Prostate gland (tissue), 2 donors: ENCODE results near the gene CLGN. TPM values are rescaled to one million over a fixed set of nuclear protein-coding genes. Genes with fewer than 3 reads are reported as not detected.
A peak's percentile ranks its signal among the peaks of the same experiment; 100 is the strongest.

Experiments used
- DNase-seq: peaks from one replicate; pipeline ENCODE4 v3.0.0-alpha.2; 2019; ENCODE audit warnings: low spot score
- H3K27ac ChIP-seq, 2 donors: fragments of 200-600 bp; sonication (generic); 2 replicates each; pipeline ENCODE4 v1.5.1; 2017 to 2019
- H3K27me3 ChIP-seq: fragments of 200-600 bp; sonication (generic); replicated peaks from 2 replicates; pipeline ENCODE4 v1.5.1; 2019; ENCODE audit not compliant: insufficient read depth
- H3K36me3 ChIP-seq, 2 donors: fragments of 200-600 bp; sonication (generic); 1 replicate in 1 of 2; 2 replicates in 1 of 2; pipeline versions ENCODE4 v1.5.1 to v1.8.1; 2017 to 2019
- H3K4me1 ChIP-seq: fragments of 200-600 bp; sonication (generic); replicated peaks from 2 replicates; pipeline ENCODE4 v1.5.1; 2019
- H3K4me3 ChIP-seq, 2 donors: fragments of 200-600 bp; sonication (generic); 2 replicates each; pipeline ENCODE4 v1.5.1; 2017 to 2019
- H3K9me3 ChIP-seq: fragments of 200-600 bp; sonication (generic); 2 replicates; pipeline ENCODE4 v1.5.1; 2017
- CTCF ChIP-seq, 4 experiments: fragments of 200-600 bp in 2 of 4; fragments of 450-650 bp in 2 of 4; sonication (generic) in 2 of 4; IDR thresholded peaks; 1 replicate in 3 of 4; 2 replicates in 1 of 4; pipeline ENCODE4 v1.5.1; 2016 to 2019; ENCODE audit warnings: antibody characterized with exemption in 4 of 4, mild to moderate bottlenecking in 2 of 4, moderate library complexity in 2 of 4
- POLR2A ChIP-seq: fragments of 450-650 bp; IDR thresholded peaks from one replicate; pipeline ENCODE4 v1.6.1; 2016; ENCODE audit warnings: antibody characterized with exemption, mild to moderate bottlenecking
- POLR2AphosphoS5 ChIP-seq: sonication (generic); formaldehyde crosslinking; IDR thresholded peaks from one replicate; pipeline ENCODE4 v1.6.1; 2017; ENCODE audit warnings: antibody characterized with exemption
- WGBS: methylation state at CpG from one replicate; pipeline ENCODE4 v1.1.5; 2018; 5-methylcytosine and 5-hydroxymethylcytosine counted together
- intact Hi-C: fragments of 100-400 bp; cut with DNase I; formaldehyde crosslinking; loops from one replicate; pipeline ENCODE4 v1.14.2; 2022
- total RNA-seq, 2 donors: library from RNA; depleted of rRNA; stranded (reverse); fragments of >200 nt; gene quantifications; one replicate each; pipeline ENCODE4 v1.1.0, GENCODE V29; 2016

The CLGN gene
- total RNA-seq, result 10 to 100 TPM; 20.7 to 42.1 TPM

GRCh38 chr4:140427106-140427918 is at the start of gene CLGN:
Gene CLGN (minus strand): TSS chr4:140427648. CDS start chr4:140413078, 14,570 bp downstream.
- Histone ChIP-seq H3K27ac (peak within 1 kb of the TSS; percentile 53 to 76), H3K36me3 (no peaks in the 10 kb centered on the region), H3K9me3 (no peaks in the 10 kb centered on the region), H3K27me3 (no peaks in the 10 kb centered on the region), H3K4me3 (peak within 1 kb of the TSS; percentile 47 to 54), H3K4me1 (no peaks in the 10 kb centered on the region)
- peak; percentile 69 for DNase-seq
- TF ChIP-seq POLR2AphosphoS5, result no peak
- peak in 3 of 4 experiments; percentile 41 to 54 (median 45) for TF ChIP-seq CTCF (IDR thresholded peaks at IDR 0.05)
- intact Hi-C loops, result no loop called here
- under 1% methylated on average over 59 of the region's 73 CpGs for WGBS

GRCh38 chr4:140472156-140472555 is 44.7 kb upstream of the CLGN start:
- Histone ChIP-seq H3K36me3 (no peaks in the 10 kb centered on the region), H3K27ac (no peak overlapping the region), H3K4me1 (no peaks in the 10 kb centered on the region), H3K9me3 (no peaks in the 10 kb centered on the region), H3K4me3 (no peak overlapping the region), H3K27me3 (no peaks in the 10 kb centered on the region)
- no peak for DNase-seq
- TF ChIP-seq POLR2AphosphoS5 (no peak), POLR2A (no peak), CTCF (IDR thresholded peaks at IDR 0.05) (no peak)
- intact Hi-C loops, result no loop called here
- WGBS, result 55% methylated on average over 2 of the region's 2 CpGs

- Histone ChIP-seq H3K9me3 (no peaks in the 10 kb centered on the region), H3K36me3 (no peaks in the 10 kb centered on the region), H3K27me3 (no peaks in the 10 kb centered on the region), H3K4me3 (no peak overlapping the region), H3K27ac (no peak overlapping the region), H3K4me1 (no peaks in the 10 kb centered on the region)
- no peak for DNase-seq
- no peak for TF ChIP-seq POLR2AphosphoS5
- no peak for TF ChIP-seq POLR2A
- no peak for TF ChIP-seq CTCF (IDR thresholded peaks at IDR 0.05)
- WGBS, result 48% methylated on average over 27 of the region's 27 CpGs
- intact Hi-C loops, result no loop called here
Measured at GRCh38 chr4:140469791-140470733, 42.6 kb upstream of the CLGN start.

- H3K27me3 ChIP-seq, result no peaks in the 10 kb centered on the region
- no peaks in the 10 kb centered on the region for H3K9me3 ChIP-seq
- 40% methylated on average over 1 of the region's 1 CpG for WGBS
- no peak for TF ChIP-seq CTCF (IDR thresholded peaks at IDR 0.05)
- TF ChIP-seq POLR2A, result no peak
- TF ChIP-seq POLR2AphosphoS5, result no peak
- DNase-seq, result no peak
- no peaks in the 10 kb centered on the region for H3K36me3 ChIP-seq
- intact Hi-C loops, result no loop called here
- H3K4me3 ChIP-seq, result no peak overlapping the region
- no peak overlapping the region for H3K27ac ChIP-seq
- H3K4me1 ChIP-seq, result no peaks in the 10 kb centered on the region
Measured at GRCh38 chr4:140466146-140466545, 38.7 kb upstream of the CLGN start.
